Measurements from ENCODE around the gene ITIH5. TPM values are rescaled to one million over a fixed set of nuclear protein-coding genes. Genes with fewer than 3 reads are reported as not detected.

The ITIH5 gene
- total and polyA plus RNA-seq, 2 of the 13 experiments (the other 11 are each of a cell fraction or from before 2014, with no cell fraction given), result 4.7 to 8.9 TPM

- TF ChIP-seq ZC3H4 (CRISPR knock-in tag; IDR thresholded peaks at IDR 0.05; ENCODE audit: borderline replicate concordance), result no peak
- TF ChIP-seq HNRNPL (IDR thresholded peaks at IDR 0.05; ENCODE audit: low read depth, low read length), result no peak
- TF ChIP-seq DPF2 (CRISPR knock-in tag; IDR thresholded peaks at IDR 0.05; ENCODE audit: borderline replicate concordance, low read depth), result peak; percentile 87
- TF ChIP-seq ZNF510 (CRISPR knock-in tag; IDR thresholded peaks at IDR 0.05; ENCODE audit: low read depth), result no peak
- no peak for TF ChIP-seq MAZ (IDR thresholded peaks at IDR 0.05; ENCODE audit: borderline replicate concordance, low read depth, low read length)
- TF ChIP-seq MAZ (CRISPR knock-in tag; IDR thresholded peaks at IDR 0.05; ENCODE audit: low read depth), result no peak
- no peak; the same call in 1 of the 2 replicates for TF ChIP-seq SRF (IDR thresholded peaks at IDR 0.05; ENCODE audit: low read depth, low read length)
- TF ChIP-seq NFIC (IDR thresholded peaks at IDR 0.05; ENCODE audit: low read length), result peak; percentile 96
- TF ChIP-seq SP4 (CRISPR knock-in tag; IDR thresholded peaks at IDR 0.05), result no peak
- TF ChIP-seq EP300 (IDR thresholded peaks at IDR 0.05; ENCODE audit: low read depth in 2 of 2, low read length in 2 of 2), result peak; percentile 80 to 99; a peak in 3 of 4 replicates
- TF ChIP-seq EP300 (CRISPR knock-in tag; IDR thresholded peaks at IDR 0.05; ENCODE audit: borderline replicate concordance), result peak; percentile 99
- no peak for TF ChIP-seq PRPF4 (IDR thresholded peaks at IDR 0.05; ENCODE audit: low read depth, low read length, poor library complexity, severe bottlenecking)
- TF ChIP-seq ZNF569 (CRISPR knock-in tag; IDR thresholded peaks at IDR 0.05; ENCODE audit: borderline replicate concordance), result no peak
- no peak for TF ChIP-seq KAT2B (IDR thresholded peaks at IDR 0.05; ENCODE audit: borderline replicate concordance, low read depth, low read length)
- no peak for TF ChIP-seq GLI4 (CRISPR knock-in tag; IDR thresholded peaks at IDR 0.05; ENCODE audit: borderline replicate concordance)
- TF ChIP-seq THRA (CRISPR knock-in tag; IDR thresholded peaks at IDR 0.05; ENCODE audit: borderline replicate concordance), result peak; percentile 91
- no peak for TF ChIP-seq ZNF768 (CRISPR knock-in tag; IDR thresholded peaks at IDR 0.05)
- TF ChIP-seq TIGD3 (CRISPR knock-in tag; IDR thresholded peaks at IDR 0.05; ENCODE audit: borderline replicate concordance), result no peak; the same call in 1 of the 2 replicates
- peak; percentile 87 for TF ChIP-seq IRF2 (CRISPR knock-in tag; IDR thresholded peaks at IDR 0.05)
- TF ChIP-seq ZNF720 (CRISPR knock-in tag; IDR thresholded peaks at IDR 0.05), result no peak
- no peak for TF ChIP-seq AGO2 (optimal IDR thresholded peaks at IDR 0.05; ENCODE audit: low read depth, low read length)
- TF ChIP-seq ISX (CRISPR knock-in tag; conservative IDR thresholded peaks at IDR 0.05), result no peak
- TF ChIP-seq CBFB (CRISPR knock-in tag; IDR thresholded peaks at IDR 0.05), result peak; percentile 89
- TF ChIP-seq PREB (CRISPR knock-in tag; IDR thresholded peaks at IDR 0.05), result no peak
- TF ChIP-seq, protein P1, sequence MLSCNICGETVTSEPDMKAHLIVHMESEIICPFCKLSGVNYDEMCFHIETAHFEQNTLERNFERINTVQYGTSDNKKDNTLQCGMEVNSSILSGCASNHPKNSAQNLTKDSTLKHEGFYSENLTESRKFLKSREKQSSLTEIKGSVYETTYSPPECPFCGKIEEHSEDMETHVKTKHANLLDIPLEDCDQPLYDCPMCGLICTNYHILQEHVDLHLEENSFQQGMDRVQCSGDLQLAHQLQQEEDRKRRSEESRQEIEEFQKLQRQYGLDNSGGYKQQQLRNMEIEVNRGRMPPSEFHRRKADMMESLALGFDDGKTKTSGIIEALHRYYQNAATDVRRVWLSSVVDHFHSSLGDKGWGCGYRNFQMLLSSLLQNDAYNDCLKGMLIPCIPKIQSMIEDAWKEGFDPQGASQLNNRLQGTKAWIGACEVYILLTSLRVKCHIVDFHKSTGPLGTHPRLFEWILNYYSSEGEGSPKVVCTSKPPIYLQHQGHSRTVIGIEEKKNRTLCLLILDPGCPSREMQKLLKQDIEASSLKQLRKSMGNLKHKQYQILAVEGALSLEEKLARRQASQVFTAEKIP (CRISPR knock-in tag; IDR thresholded peaks at IDR 0.05; ENCODE audit: borderline replicate concordance), result no peak
- TF ChIP-seq ZNF780A (CRISPR knock-in tag; IDR thresholded peaks at IDR 0.05), result no peak
These were observed 33.9 kb upstream of the ITIH5 start (continued) for GRCh38 chr10:7700577-7701125.
